GM10248 (cell line): ENCODE data around the gene TEAD1.

Experiments used
- CTCF ChIA-PET: fragments of 300-600 bp; sonication (Branson Sonifier 250); formaldehyde crosslinking; extraction: SDS; loops from one replicate; lab custom pipeline; 2021; ENCODE audit warnings: antibody characterized with exemption; lab: Yijun Ruan, JAX
- POLR2A ChIA-PET: fragments of 350-650 bp; sonication (Branson Sonifier 250); formaldehyde crosslinking; extraction: SDS; loops from one replicate; lab custom pipeline; 2020; ENCODE audit warnings: antibody characterized with exemption; lab: Yijun Ruan, JAX
- DNase-seq: peaks from one replicate; pipeline ENCODE4 v3.0.0; 2012; ENCODE audit errors: extremely low spot score
- CTCF ChIP-seq: IDR thresholded peaks from 2 replicates; pipeline ENCODE4 v1.5.1; 2012; ENCODE audit warnings: mild to moderate bottlenecking, low read depth; ENCODE audit errors: extremely low read depth, missing control alignments, control extremely low read depth

TEAD1 gene

GRCh38 chr11:12723421-12724300 lies 49.4 kb downstream of the TEAD1 start:
- TF ChIP-seq CTCF, result no peak
- no peak for DNase-seq
- POLR2A ChIA-PET, result no interaction called here
- CTCF ChIA-PET, result no interaction called here

GRCh38 chr11:12724301-12725054 lies 50.3 kb downstream of the TEAD1 start:
- ChIA-PET CTCF (no interaction called here), POLR2A (no interaction called here)
- TF ChIP-seq CTCF, result no peak
- no peak for DNase-seq

GRCh38 chr11:12725055-12725862 lies 51.0 kb downstream of the TEAD1 start:
- CTCF ChIA-PET, result no interaction called here
- POLR2A ChIA-PET, result no interaction called here
- no peak for DNase-seq
- TF ChIP-seq CTCF, result no peak

- CTCF ChIA-PET, result no interaction called here
- no peak for TF ChIP-seq CTCF
- POLR2A ChIA-PET, result no interaction called here
- DNase-seq, result no peak
Measured at GRCh38 chr11:12725863-12726682, 51.9 kb downstream of the TEAD1 start.

GRCh38 chr11:12727563-12728211 lies 53.5 kb downstream of the TEAD1 start:
- ChIA-PET CTCF (no interaction called here), POLR2A (no interaction called here)
- no peak for TF ChIP-seq CTCF
- DNase-seq, result no peak

GRCh38 chr11:12728417-12728816 lies 54.2 kb downstream of the TEAD1 start:
- CTCF ChIA-PET, result no interaction called here
- DNase-seq, result no peak
- no peak for TF ChIP-seq CTCF
- POLR2A ChIA-PET, result no interaction called here
